Pancreas (tissue), 10 donors: Measurements from ENCODE around the gene ITLN1. TPM values are rescaled to one million over a fixed set of nuclear protein-coding genes. Genes with fewer than 3 reads are reported as not detected.
A peak's percentile ranks its signal among the peaks of the same experiment; 100 is the strongest.

Experiments used
- ATAC-seq, 4 donors: fragments of 200-7000 bp; cut with Tn5 transposase; one replicate each; pipeline versions ENCODE4 v1.8.0 to v1.9.1; 2020; ENCODE audit warnings: mild to moderate bottlenecking in 4 of 4, moderate library complexity in 4 of 4
- DNase-seq, 6 donors: peaks; one replicate each; pipeline ENCODE4 v3.0.0-alpha.2; 2020
- FAIRE-seq: peaks from 2 replicates; lab custom pipeline; 2012; peaks lifted over from hg19 to GRCh38; lab: Jason Lieb, UNC
- H3K27ac ChIP-seq, 4 donors: fragments of 200-600 bp; sonication (generic); 1 replicate in 3 of 4; 2 replicates in 1 of 4; pipeline versions ENCODE4 v1.5.0 to v1.8.0; 2020
- H3K27me3 ChIP-seq, 4 donors: fragments of 200-600 bp; one replicate each; pipeline ENCODE4 v1.8.0; 2021
- H3K36me3 ChIP-seq, 3 donors: fragments of 200-600 bp; sonication (generic) in 1 of 3; one replicate each; pipeline versions ENCODE4 v1.5.0 to v1.8.0; 2020 to 2021
- H3K4me1 ChIP-seq, 3 donors: fragments of 200-600 bp; one replicate each; pipeline ENCODE4 v1.8.0; 2021
- H3K4me3 ChIP-seq, 4 donors: fragments of 200-600 bp; sonication (generic) in 2 of 4; one replicate each; pipeline versions ENCODE4 v1.5.0 to v1.8.0; 2020 to 2021
- H3K9me3 ChIP-seq, 4 donors: fragments of 200-600 bp; one replicate each; pipeline ENCODE4 v1.8.0; 2021
- WGBS, 2 donors: extraction: QIAGEN DNeasy Blood & Tissue Kit; methylation state at CpG; one replicate each; pipeline ENCODE4 v1.1.7; 2013; 5-methylcytosine and 5-hydroxymethylcytosine counted together
- intact Hi-C, 3 donors: fragments of 100-400 bp; cut with DNase I; formaldehyde crosslinking; loops; one replicate each; pipeline versions ENCODE4 v1.11.1 to v1.14.2; 2022
- polyA plus RNA-seq, 2 donors: library from polyadenylated mRNA; stranded (reverse); fragments of 200-250 nt; gene quantifications; one replicate each; pipeline ENCODE4 v1.2.3, GENCODE V29; 2013
- total RNA-seq, 6 donors: library from RNA; stranded (reverse); fragmentation: NEBNext Ultra II Directional in 4 of 6; extraction: Animal tissue kit (Norgen Biotek cat#: 25700) in 4 of 6; gene quantifications; one replicate each; pipeline versions ENCODE4 v1.2.1 to v1.2.4, GENCODE V29; 2021 to 2023
- TF ChIP-seq, protein P1 (sequence below), 4 donors: fragments of 200-600 bp; sonication (generic) in 3 of 4; IDR thresholded peaks; one replicate each; pipeline versions ENCODE4 v1.5.0 to v1.8.0; 2021; ENCODE audit warnings: antibody characterized with exemption in 4 of 4
- donor health status: healthy with polysubstance abuse.
- donor health status: DM: no; HTN: no; CAD: no; lungs with moderate emphysema.
- donor health status: DM: no; HTN: no; CAD: no.
- donor health status: control.
- donor health status: control.
- donor health status: Bipolar disorder and iron deficiency.
- donor health status: DM: yes; HTN: yes; CAD: no.
- donor health status: DM: no; HTN: no; CAD: no.
- donor health status: DM: no; HTN: no; CAD: no.
- donor health status: DM: yes; HTN: yes; CAD: no.

ITLN1 gene
- total and polyA plus RNA-seq, 8 donors, result 0.12 to 15.1 (median 0.27) TPM; not detected in 2

- Histone ChIP-seq H3K27me3 (no peaks in the 10 kb centered on the region), H3K27ac (no peak overlapping the region), H3K4me3 (no peak overlapping the region), H3K4me1 (no peaks in the 10 kb centered on the region), H3K9me3 (no peaks in the 10 kb centered on the region), H3K36me3 (no peaks in the 10 kb centered on the region)
- no peak for FAIRE-seq
- whole genome bisulfite sequencing, 2 donors, result 74 to 78% methylated on average over 5 of the region's 5 CpGs
- intact Hi-C loops, result no loop called here
- TF ChIP-seq, protein P1, sequence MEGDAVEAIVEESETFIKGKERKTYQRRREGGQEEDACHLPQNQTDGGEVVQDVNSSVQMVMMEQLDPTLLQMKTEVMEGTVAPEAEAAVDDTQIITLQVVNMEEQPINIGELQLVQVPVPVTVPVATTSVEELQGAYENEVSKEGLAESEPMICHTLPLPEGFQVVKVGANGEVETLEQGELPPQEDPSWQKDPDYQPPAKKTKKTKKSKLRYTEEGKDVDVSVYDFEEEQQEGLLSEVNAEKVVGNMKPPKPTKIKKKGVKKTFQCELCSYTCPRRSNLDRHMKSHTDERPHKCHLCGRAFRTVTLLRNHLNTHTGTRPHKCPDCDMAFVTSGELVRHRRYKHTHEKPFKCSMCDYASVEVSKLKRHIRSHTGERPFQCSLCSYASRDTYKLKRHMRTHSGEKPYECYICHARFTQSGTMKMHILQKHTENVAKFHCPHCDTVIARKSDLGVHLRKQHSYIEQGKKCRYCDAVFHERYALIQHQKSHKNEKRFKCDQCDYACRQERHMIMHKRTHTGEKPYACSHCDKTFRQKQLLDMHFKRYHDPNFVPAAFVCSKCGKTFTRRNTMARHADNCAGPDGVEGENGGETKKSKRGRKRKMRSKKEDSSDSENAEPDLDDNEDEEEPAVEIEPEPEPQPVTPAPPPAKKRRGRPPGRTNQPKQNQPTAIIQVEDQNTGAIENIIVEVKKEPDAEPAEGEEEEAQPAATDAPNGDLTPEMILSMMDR (IDR thresholded peaks at IDR 0.05), result no peak
- DNase-seq, result no peak
- ATAC-seq, result no peak
Observed at GRCh38 chr1:160865337-160865736, 19.6 kb downstream of the ITLN1 start.

GRCh38 chr1:160864173-160864572, 20.8 kb downstream of the ITLN1 start:
- no peaks in the 10 kb centered on the region for H3K9me3 ChIP-seq
- no peak overlapping the region for H3K27ac ChIP-seq
- ATAC-seq, result no peak
- TF ChIP-seq, protein P1 (IDR thresholded peaks at IDR 0.05), result no peak
- WGBS, 2 donors, result 76 to 79% methylated on average over 2 of the region's 2 CpGs
- DNase-seq, result no peak
- no peaks in the 10 kb centered on the region for H3K36me3 ChIP-seq
- intact Hi-C loops, result no loop called here
- H3K27me3 ChIP-seq, result no peaks in the 10 kb centered on the region
- FAIRE-seq, result no peak
- no peak overlapping the region for H3K4me3 ChIP-seq
- no peaks in the 10 kb centered on the region for H3K4me1 ChIP-seq

DNA sequence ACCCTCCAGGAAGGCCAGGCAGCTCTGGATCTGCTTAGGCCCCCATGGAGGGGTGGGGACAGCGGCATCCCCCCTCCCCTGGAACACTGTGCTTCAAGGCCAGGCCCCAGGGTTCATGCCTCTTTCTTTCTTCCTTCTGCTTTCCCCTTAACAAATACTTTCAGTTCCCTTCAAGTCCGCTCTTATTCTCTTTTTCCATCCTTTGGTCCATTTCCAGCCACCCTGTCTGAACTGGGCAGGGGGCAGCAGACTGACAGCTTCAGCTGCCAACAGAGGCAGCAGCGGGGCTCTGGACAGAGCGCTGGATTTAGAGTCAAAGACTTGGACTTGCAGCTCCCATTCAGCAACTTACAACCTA, 21.2 kb downstream of the ITLN1 start:
- WGBS, 2 donors, result 87 to 94% methylated on average over 4 of the region's 4 CpGs
- TF ChIP-seq, protein P1 (IDR thresholded peaks at IDR 0.05), result no peak

DNA sequence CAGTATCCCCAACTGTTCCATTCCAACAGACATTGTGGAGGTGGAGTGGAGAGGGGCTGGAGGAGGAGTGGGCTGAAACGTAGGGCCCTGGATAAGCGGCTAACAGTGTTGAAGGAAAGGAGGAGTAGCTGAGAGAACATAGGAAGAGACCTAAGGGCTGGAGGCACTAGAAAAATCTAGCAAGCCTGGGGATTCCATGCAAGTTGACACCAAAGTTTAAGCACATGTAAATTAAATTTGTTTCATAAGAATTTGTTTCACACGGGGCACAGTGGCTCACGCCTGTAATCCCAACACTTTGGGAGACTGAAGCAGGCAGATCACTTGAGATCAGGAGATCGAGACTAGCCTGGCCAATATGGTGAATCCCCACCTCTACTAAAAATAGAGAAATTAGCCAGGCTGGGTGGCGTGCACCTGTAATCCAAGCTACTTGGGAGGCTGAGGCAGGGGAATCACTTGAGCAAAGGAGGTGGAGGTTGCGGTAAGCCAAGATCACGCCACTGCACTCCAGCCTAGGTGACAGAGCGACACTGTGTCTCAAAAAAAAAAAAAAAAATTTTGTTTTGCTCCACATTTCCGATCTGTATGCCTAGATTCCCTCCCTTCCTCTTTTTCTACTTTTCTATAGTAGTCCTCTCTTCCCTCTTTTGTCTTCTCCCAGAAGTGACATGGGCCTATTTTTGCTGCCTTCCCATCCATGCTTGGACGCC, 21.8 kb downstream of the ITLN1 start:
- Histone ChIP-seq H3K4me3 (no peak overlapping the region), H3K27ac (peak overlapping the region in 1 of 4 donors; percentile 19)
- peak in 2 of 4 donors; percentile 29 to 47 for ATAC-seq

More for the DNA sequence above, 21.2 kb downstream of the ITLN1 start:
- FAIRE-seq, result no peak
- Histone ChIP-seq H3K4me1 (no peaks in the 10 kb centered on the region), H3K27me3 (no peaks in the 10 kb centered on the region), H3K9me3 (no peaks in the 10 kb centered on the region), H3K27ac (peak overlapping the region in 1 of 4 donors; percentile 19), H3K4me3 (no peak overlapping the region), H3K36me3 (no peaks in the 10 kb centered on the region)
- DNase-seq, result no peak
- intact Hi-C loops, result no loop called here
- ATAC-seq, result peak in 2 of 4 donors; percentile 27 to 48

More for the DNA sequence above, 21.8 kb downstream of the ITLN1 start:
- TF ChIP-seq, protein P1 (IDR thresholded peaks at IDR 0.05), result no peak
- intact Hi-C loops, result no loop called here
- 87 to 89% methylated on average over 11 of the region's 11 CpGs for WGBS, 2 donors
- H3K36me3 ChIP-seq, result no peaks in the 10 kb centered on the region
- no peaks in the 10 kb centered on the region for H3K4me1 ChIP-seq
- no peak for FAIRE-seq
- DNase-seq, result no peak
- H3K9me3 ChIP-seq, result no peaks in the 10 kb centered on the region
- no peaks in the 10 kb centered on the region for H3K27me3 ChIP-seq
